ENCODE data around the gene IGF2R. TPM values are rescaled to one million over a fixed set of nuclear protein-coding genes. Genes with fewer than 3 reads are reported as not detected.
A peak's percentile ranks its signal among the peaks of the same experiment; 100 is the strongest.

The IGF2R gene
- polyA plus RNA-seq, 3 donors: 59.5 to 61.1 (median 60.8) TPM

DNA sequence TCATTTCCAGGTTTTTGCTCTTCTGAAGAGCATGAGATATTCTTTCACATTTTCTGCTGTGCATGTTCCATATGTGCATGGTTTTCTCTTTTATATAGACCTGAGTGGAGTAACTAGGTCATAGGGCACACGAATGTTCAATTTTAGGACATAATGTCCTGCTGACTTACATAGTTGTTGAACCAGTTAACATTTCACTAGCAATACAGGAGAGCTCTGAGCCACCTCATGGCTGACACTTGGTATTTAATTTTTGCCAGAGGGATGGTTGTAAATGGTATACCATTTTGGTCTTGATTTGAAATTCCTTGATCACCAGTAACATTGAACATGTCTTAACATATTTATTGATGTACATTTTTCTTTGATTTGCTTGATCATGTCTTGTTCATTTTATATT is 38.3 kb downstream of the IGF2R start:
- DNase-seq (ENCODE audit: extremely low read depth in 1 of 11, low read depth in 9 of 11, low spot score in 4 of 11): no peak

DNA sequence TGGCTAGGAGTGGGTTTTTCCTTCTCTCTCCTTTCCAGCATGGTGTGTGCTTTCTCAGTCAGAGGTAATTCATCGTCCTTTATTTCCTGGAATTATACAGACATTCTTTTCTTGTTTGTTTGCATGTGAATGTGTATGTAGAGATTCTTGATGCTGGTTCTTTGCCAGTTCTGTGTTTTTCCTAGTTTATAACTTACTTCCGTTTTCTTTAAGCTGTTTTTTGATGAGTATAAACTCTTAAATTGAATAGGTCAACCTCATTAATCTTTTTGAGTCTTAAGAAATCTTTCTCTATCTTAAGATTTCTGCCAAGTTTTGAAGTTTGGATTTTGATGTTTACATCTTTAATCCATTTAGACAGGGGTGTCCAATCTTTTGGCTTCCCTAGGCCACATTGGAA is 38.7 kb downstream of the IGF2R start:
- DNase-seq (ENCODE audit: extremely low read depth in 1 of 11, low read depth in 9 of 11, low spot score in 4 of 11): peak in 4 of 11 donors; percentile 17 to 40 (median 26)

DNA sequence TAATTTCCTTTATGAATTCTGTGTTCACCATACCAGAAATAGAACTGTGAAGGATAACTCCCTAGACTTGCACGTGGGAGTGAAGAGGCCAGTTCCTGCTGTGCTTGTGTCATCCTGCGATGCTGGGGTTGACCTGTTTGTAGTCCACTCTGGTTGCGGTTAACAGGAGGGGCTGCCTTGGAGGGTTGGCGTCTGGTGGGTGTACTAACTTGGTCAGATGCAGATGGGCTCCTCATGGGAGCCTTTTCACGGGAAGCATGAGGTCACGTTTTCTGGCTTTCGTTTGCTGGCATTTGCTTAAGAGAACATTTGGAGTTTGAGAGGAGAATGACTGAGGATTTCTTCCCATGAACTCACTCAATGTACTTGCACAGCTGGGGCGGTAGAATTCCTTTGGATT is 41.2 kb downstream of the IGF2R start:
- DNase-seq (ENCODE audit: extremely low read depth in 1 of 11, low read depth in 9 of 11, low spot score in 4 of 11): no peak

DNA sequence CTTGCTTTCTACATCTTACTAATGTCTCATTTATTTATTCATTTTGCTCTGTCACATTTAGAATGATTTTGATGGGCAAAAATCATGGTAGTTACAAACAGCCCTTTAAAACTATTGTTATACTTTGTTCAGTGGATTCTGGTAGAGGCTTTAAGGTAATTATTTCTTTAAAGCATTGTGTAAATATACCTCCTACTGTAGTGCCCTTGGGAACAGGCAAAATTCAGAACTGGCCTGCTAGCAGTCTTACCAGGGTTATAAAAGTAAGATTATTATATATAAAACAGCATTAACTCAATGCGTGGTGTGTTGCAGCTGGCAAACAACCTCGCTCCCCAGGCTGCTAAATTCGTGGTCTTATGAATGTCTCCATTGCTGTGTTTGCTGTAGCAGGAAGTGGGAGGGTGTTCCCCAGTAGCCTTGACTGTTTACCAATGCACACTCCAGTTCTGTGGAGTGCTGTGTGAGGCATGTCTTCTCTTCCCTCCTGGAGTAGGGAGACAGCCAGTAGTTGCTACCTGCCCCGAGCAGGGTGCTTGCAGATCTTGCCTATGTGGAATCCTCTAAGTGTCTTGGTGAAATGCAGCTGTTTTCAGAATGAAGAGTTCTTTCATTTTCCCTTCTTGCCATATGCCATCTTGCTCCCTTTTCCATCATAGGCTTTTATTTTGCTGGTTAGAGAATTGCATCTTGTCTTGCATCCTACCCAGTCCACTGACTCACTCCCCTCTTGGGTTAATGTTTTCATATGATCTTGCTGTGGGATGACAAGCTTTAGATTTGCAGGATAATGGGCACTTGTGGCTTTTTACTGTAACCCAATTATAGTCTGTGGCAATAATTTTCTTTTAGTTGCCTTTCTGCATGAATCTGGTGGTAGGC is 45.3 kb downstream of the IGF2R start:
- no peak for DNase-seq (ENCODE audit: extremely low read depth in 1 of 11, low read depth in 9 of 11, low spot score in 4 of 11)

DNA sequence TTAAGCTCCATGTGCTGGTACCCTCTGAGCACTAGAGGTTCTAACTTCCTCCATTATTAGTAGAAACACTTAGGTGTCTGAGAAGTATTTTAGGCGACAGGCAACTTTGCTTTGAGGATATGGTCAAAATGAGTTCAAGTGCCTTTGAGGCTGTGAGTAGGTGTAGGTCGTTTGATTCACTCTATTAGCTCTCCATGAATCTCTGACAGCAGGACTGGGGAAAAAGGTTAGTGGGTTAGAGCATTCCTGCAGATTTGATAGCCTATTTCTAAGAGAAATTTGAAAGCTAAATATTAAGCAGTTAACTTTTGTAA is 45.9 kb downstream of the IGF2R start:
- no peak for DNase-seq (ENCODE audit: extremely low read depth in 1 of 11, low read depth in 9 of 11, low spot score in 4 of 11)

DNA sequence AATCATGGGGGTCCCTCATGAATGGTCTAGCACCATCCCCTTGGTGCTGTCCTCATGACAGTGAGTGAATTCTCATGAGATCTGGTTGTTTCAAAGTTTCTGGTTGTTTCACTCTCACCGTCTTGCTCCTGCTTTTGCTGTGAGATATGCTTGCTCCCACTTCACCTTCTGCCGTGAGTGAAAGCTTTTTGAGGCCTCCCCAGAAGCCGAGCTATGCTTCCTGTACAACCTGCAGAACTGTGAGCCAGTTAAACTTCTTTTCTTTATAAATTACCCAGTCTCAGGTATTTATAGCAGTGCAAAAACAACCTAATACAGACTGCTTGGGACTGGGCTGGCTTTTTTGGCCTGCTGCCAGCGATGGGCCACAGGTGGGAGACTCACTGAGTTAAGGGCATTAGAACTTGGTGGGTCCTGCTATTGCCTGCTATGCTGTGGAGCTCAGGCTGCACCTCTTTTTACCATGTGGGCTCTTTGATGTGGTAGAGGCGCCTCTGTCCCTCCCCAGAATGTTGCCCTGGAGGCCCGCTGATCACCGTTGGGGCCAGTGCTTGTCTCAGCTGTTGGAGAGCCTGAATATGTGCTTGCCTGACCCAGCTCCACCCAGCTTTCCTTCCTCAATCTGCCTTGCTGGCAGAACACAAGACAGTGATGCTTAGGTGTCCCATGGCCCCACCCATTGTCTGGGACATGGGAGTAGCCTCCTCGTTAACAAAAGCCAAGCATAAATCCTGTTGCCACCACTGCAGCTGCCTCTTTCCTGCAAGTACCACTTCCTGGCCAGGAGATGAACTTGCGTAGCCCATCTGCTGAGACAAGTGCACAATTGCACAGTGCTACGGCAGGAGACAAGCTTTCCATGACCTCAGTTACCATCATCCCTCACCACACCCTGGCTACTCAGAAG is 47.1 kb downstream of the IGF2R start:
- no peak for DNase-seq (ENCODE audit: extremely low read depth in 1 of 11, low read depth in 9 of 11, low spot score in 4 of 11)

DNA sequence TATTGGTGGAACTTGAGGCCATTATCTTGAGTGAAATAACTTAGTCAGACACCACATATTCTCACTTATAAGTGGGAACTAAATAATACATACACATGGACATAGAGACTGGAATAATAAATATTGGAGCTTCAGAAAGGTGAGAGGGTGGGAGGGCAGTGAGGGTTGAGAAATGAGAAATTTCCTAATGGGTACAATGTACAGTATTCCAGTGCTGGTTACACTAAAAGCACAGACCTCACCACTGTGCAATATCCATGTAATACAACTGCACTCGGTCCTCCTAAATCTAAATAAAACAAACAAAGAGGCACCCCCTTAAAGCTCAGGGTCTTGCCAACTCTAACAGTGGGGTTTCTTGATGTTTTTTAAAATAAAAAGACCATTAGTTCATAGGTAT is 53.2 kb downstream of the IGF2R start:
- DNase-seq (ENCODE audit: extremely low read depth in 1 of 11, low read depth in 9 of 11, low spot score in 4 of 11): no peak

DNA sequence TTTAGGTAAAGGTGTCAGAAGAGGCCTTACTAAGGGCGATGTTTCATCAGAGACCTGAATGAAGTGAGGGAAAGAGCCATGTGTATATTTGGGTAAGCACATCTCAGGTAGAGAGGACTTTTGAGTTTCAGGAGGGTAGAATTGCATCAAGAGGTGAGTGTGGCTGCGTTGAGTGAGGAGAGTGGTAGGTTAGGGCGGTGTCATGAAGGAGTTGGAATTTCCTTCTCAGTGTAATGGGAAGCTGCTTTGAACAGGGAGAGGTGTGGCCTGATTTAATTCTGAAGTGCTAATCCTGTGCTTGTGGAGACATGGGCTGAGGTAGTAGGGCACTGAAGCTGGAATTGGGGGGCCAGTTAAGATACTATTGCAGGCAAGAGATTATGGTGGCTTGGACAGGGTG is 53.9 kb downstream of the IGF2R start:
- no peak for DNase-seq (ENCODE audit: extremely low read depth in 1 of 11, low read depth in 9 of 11, low spot score in 4 of 11)

DNA sequence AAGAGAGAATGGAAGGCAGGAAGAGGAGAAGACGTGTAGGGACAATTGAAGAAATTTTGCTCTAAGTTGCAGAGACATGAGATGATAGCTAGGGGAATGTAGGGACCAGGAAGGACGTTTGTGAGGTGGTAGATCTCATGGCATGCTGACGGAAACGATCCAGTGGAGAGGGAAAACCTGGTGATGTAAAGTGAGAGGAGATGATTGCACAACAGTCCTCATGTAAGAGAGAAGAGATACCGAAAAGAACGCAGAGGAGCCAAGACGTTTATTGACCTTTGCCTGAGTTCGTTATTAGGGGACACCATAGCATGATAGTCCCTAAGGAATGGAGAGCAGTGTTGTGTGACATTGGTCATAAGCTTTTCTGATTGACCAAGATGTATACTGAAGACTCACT is 55.3 kb downstream of the IGF2R start:
- DNase-seq (ENCODE audit: extremely low read depth in 1 of 11, low read depth in 9 of 11, low spot score in 4 of 11): no peak

DNA sequence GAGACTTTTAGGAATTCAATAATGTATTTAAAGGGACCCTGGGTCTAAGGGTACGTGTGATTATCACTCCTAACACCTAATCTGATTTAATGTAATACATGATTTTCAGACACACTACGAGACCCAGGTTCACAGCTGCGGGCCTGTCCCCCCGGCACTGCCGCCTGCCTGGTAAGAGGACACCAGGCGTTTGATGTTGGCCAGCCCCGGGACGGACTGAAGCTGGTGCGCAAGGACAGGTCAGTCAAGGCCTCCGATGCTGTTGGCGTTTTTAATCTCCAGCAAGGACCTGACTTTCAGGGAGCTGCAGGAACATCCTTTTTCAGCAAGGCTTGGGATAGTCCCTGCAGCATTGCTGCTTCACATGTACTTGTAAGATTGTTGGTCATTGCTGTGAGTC is 58.2 kb downstream of the IGF2R start:
- no peak for DNase-seq (ENCODE audit: extremely low read depth in 1 of 11, low read depth in 9 of 11, low spot score in 4 of 11)

DNA sequence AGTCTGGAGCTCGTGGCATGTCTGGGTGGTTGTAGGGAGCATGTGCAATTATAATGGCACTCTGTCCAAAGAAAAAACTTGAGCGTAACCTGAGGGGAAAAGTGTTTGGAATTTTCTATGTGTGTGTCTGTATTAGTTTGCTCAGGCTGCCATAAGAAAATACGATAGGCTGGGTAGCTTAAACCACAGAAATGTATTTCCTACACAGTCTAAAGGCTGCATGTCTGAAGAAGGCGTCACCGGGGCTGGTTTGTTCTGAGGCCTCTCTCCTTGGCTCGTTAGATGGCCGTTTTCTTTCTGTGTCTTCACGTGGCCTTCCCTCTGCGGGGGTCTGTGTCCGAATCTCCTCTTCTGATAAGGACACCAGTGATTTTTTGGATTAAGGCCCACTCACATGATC is 59.0 kb downstream of the IGF2R start:
- DNase-seq (ENCODE audit: extremely low read depth in 1 of 11, low read depth in 9 of 11, low spot score in 4 of 11): no peak

DNA sequence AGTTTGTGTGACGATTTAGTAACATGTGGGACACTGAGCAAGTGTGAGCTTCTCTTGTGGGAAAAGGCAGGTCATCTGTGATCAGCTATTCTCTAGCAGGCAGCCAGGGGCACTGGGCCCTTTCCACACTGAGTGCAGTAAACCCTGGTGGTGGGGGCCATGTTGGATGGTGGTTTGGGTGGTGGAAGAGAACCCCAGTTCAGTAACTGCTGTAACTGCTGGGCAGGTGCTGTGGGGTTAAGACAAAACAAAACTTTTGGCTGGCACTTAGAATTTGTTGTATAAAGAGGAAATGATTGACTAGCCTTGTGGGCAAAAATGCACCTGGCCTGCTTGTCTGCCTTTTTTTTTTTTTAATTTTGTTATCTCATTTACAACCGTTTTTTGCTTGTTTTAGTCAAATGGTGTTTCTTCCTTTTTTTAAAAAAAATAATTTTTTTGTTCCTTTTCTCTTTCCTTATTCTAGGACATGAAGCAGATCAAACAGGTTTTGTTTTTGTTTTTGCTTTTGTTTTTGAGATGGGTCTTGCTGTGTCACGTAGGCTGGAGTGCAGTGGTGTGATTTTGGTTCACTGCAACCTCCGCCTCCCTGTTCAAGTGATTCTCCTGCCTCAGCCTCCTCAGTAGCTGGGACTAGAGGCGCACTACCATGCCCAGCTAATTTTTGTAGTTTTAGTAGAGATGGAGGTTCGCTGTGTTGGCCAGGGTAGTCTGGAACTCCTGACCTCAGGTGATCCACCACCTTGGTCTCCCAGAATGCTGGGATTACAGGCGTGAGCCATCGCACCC is 59.8 kb downstream of the IGF2R start:
- no peak for DNase-seq (ENCODE audit: extremely low read depth in 1 of 11, low read depth in 9 of 11, low spot score in 4 of 11)

DNA sequence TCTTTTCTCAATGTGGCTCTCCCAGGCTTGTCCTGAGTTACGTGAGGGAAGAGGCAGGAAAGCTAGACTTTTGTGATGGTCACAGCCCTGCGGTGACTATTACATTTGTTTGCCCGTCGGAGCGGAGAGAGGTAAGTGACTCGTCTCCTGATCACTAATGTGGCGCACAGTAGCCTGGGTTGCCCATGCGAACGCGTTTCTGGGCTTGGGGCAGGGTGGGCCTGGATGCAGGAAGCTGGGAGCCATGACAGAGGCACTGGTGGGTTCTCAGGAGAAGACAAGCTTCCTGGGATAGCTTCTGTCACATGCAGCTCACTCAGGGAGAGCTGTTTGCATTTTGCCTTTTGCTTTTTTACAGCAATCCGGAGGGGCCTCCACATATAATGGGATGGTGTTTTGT is 60.6 kb downstream of the IGF2R start:
- DNase-seq (ENCODE audit: extremely low read depth in 1 of 11, low read depth in 9 of 11, low spot score in 4 of 11): no peak

DNA sequence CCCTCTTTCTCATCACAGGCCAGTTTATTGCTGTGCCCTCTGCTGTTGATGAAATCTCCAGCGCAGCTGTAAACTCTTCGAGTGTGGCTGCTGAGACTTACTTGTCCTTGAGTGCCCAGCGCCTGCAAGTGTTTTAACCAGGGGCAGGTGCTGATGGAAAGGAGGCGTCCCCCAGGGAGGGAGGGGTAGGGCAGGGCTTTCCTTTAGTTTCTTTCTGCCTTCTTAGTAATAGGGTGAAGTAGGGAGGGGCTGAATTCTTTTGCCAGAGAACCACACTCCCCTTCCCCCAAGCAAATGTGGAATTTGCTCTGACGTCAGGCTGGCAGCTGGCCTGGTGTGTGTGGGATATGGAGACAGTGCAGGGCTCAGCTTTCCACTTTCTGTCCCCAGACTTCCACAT is 61.2 kb downstream of the IGF2R start:
- DNase-seq (ENCODE audit: extremely low read depth in 1 of 11, low read depth in 9 of 11, low spot score in 4 of 11): peak; percentile 77 to 94 (median 85)

DNA sequence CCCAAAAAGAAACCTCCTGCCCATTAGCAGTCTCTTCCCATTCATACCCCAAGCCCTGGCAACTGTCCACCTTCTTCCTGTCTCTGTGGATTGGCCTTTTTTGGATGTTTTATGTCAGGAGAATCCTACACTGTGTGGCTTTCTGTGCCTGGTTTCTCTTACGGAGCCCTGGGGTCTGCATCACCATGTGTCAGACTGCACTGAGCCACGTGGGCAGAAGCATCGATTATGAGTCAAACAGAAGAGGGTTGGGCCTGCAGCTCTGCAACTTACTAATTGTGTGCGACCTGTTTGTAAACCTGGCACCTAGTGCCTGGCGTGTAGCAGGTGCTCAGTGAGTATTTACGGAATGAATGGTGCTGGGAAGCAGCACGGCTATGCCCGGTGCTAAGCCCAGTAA is 62.6 kb downstream of the IGF2R start:
- DNase-seq (ENCODE audit: extremely low read depth in 1 of 11, low read depth in 9 of 11, low spot score in 4 of 11): no peak

DNA sequence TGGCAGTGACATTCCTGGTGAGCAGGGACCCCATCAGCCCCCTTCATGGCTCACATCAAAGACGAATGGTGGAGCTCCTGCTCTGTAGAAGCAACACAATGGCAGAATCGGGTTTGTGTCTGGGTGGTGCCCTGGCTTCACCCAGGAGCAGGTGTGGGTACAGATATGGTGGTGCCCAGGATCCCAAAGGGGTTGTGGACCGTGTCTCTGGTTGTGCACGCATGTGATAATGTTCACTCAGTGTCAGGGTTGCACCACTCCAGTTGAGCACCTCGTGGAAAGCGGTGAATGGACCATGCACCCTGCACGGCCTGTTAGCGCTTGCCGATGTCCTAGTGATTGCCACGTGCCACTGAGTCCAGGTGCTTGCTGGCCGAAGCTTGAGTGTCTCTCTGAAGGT is 63.0 kb downstream of the IGF2R start:
- DNase-seq (ENCODE audit: extremely low read depth in 1 of 11, low read depth in 9 of 11, low spot score in 4 of 11): no peak

DNA sequence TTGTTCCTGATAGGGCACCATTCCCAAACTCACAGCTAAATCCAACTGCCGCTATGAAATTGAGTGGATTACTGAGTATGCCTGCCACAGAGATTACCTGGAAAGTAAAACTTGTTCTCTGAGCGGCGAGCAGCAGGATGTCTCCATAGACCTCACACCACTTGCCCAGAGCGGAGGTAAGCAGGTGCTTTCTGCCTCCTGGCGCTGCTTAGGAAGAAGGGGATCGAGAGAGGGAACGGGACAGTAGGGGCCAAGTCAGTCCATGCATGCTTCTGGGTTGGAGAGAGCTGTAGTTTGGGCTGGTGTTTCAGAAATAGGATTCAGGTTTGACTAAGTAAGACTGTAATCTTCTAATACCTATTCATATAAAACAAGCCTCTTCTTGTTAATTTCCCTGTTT is 63.7 kb downstream of the IGF2R start:
- DNase-seq (ENCODE audit: extremely low read depth in 1 of 11, low read depth in 9 of 11, low spot score in 4 of 11): no peak

DNA sequence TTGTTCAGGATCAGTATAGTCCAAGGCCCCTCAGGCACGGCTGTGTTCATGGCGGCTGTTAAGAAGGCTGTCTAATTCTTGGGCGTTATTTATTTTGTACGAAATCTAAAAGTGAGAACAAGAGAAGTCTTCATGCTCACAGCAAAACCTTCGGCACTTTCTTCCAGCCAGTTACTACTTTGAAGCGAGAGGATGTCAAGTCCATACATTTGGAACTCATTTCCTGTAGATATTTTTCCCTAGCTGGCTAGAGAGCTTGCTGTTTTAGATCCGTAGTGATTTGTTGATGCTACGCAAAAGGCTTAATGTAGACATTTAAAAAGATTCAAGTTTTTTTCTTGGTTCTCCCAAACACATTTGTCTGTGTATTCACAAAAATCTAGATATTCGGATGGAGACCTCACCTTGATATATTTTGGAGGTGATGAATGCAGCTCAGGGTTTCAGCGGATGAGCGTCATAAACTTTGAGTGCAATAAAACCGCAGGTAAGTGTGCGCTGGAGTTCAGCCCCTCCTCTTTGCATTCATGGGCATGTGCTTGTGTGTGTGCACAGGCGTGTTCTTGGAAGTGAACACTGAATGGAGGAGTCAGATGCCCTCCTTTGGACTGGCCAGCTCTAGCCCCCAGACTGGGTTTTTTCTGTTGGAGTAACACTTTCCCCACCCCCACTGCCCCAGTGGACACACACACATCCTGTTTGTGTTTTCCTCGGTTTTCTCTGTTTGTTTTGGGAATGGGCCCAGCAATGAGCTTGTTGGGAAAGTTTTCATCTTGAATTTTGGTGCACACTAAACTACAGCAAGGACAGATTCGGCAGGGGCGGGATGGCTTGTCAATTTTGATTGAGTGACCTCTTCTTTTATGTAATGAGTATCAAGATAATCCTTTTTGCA is 65.4 kb downstream of the IGF2R start:
- peak in 1 of 11 donors; percentile 23 for DNase-seq (ENCODE audit: extremely low read depth in 1 of 11, low read depth in 9 of 11, low spot score in 4 of 11)

DNA sequence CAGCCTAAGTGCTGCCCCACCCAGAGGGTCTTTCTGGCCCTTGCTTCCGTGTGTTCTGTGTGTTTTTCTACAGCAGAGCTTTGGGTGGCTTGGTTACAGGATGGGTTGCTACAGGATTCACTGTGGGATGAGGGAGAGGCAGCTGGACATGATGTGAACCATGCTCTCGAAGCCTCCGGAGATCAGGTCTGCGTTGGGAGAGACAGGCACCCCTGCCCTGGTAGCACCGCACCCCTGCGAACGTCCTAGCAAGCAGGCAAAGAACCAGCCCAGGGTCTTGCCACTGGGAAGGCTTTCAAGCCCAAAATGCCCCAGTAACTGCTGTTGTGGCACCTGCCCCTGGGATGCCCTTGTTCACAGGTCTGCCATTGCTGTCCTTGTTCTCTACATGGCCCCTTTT is 66.4 kb downstream of the IGF2R start:
- no peak for DNase-seq (ENCODE audit: extremely low read depth in 1 of 11, low read depth in 9 of 11, low spot score in 4 of 11)

Data from renal cortex interstitium (tissue), 11 donors.